ENCODE measurements around the gene RPTN. TPM values are rescaled to one million over a fixed set of nuclear protein-coding genes. Genes with fewer than 3 reads are reported as not detected.
A peak's percentile ranks its signal among the peaks of the same experiment; 100 is the strongest.
"Not testable (repeated sequence)": the region's sequence is repeated elsewhere in the genome, so short reads cannot be mapped to it uniquely, and the experiment has no call there.

Gene RPTN
- total RNA-seq, 2 experiments from 2014 or later, result not detected

DNA sequence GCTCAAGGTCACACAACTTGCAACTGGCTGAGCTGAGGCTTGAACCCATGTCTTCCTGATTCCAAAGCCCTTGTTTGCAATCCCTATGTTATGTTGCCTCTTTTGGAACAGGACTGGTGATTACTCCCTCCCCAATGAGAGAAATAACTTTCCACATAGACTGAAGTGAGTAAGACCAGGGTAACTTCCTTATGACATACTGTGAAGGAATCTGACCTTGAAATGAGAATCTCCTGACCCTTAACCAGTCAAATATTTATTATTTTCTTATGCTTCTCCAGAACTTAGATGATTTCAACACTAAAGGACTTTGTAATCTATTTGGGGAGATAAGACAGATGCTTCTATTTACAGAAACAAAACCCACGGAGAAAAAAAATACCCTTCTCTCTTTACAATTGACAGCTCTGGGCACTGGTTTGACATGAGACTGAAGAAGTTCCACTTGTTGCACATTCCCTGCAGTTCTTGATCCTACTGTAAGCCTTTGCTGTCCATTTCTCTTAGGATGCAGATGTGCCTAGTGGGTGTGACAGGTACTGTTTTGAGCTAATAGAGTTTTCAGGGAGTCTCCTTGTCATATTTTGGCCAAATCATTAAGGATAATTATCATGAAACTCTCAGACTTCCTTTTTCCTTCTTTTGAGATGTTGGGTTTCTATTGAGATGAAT, 3.9 kb upstream of the RPTN start:
- DNase-seq, result no peak
- Mint-ChIP-seq H3K4me3 (no peak overlapping the region), H3K27me3 (ENCODE audit: low read depth) (no peaks in the 10 kb centered on the region), H3K4me1 (ENCODE audit: low read depth) (peaks cover 9% of the 10 kb centered on the region), H3K36me3 (ENCODE audit: low read depth) (no peaks in the 10 kb centered on the region), H3K9me3 (no peaks in the 10 kb centered on the region), H3K27ac (no peak overlapping the region)
- CTCF ChIA-PET, result interaction anchor here (0.9 to 1.9 kb wide), 4 partner anchors 22 to 296 kb away, joined by 3 to 9 read pairs (median 6); no protein-coding TSS in a partner anchor
- intact Hi-C loops (cut with micrococcal nuclease), result no loop called here

DNA sequence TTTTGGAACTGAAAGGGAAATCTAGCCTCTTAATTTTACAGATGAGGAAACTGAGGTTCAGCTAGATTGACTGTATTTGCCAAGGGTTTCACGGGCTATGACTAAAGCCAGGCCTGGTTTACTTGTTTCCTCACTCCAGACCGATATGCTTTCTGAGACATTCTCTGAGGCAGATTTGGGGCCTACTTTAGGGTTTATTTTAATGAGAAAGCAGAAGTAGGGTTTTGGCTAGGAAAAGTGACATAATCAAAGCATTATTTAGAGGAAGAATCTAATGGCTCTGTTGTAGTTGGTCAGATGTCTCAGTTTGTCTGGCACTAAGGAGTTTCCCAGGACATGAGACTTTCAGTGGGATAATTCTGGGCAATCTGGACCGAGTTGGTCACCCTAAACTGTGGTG, 1.5 kb upstream of the RPTN start:
- H3K36me3 Mint-ChIP-seq (ENCODE audit: low read depth), result no peaks in the 10 kb centered on the region
- DNase-seq, result no peak
- CTCF ChIA-PET, result interaction anchor here (1.1 kb wide), 1 partner anchor 24 kb away, joined by 6 read pairs; no protein-coding TSS in a partner anchor

DNA sequence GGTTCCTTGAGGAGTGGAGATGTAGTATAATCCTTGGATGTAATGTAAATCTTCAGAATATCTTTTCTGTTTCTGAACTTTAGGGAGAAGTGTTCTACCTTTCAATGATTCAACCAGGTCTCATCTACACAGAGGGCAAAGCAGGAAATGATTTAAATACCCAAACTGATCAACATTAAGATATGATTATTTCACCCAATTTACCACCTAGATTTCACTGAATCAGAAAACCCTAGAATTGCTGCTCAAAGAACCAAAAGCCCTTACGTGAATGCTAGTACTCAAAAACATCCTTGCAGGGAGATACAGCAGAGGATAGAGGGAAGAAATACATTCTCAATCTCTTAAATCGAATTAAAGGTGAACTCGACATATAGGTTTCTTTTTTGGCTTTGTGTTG, 5.0 kb downstream of the RPTN start:
- CTCF ChIA-PET, result interaction anchor here (0.9 kb wide), 1 partner anchor 305 kb away, joined by 3 read pairs; no protein-coding TSS in a partner anchor
- no peaks in the 10 kb centered on the region for H3K36me3 Mint-ChIP-seq (ENCODE audit: low read depth)
- no peak for DNase-seq
- peaks cover 5% of the 10 kb centered on the region for H3K27me3 Mint-ChIP-seq (ENCODE audit: low read depth)
- H3K4me1 Mint-ChIP-seq (ENCODE audit: low read depth), result no peaks in the 10 kb centered on the region
- no peak overlapping the region for H3K27ac Mint-ChIP-seq
- H3K9me3 Mint-ChIP-seq, result peaks cover 2% of the 10 kb centered on the region
- H3K4me3 Mint-ChIP-seq, result no peak overlapping the region
- intact Hi-C loops (cut with micrococcal nuclease), result no loop called here

More for the DNA sequence above, 1.5 kb upstream of the RPTN start:
- no peak overlapping the region for H3K27ac Mint-ChIP-seq
- no peaks in the 10 kb centered on the region for H3K9me3 Mint-ChIP-seq
- H3K27me3 Mint-ChIP-seq (ENCODE audit: low read depth), result no peaks in the 10 kb centered on the region
- H3K4me3 Mint-ChIP-seq, result no peak overlapping the region
- intact Hi-C loops (cut with micrococcal nuclease), result no loop called here
- peaks cover 2% of the 10 kb centered on the region for H3K4me1 Mint-ChIP-seq (ENCODE audit: low read depth)

DNA sequence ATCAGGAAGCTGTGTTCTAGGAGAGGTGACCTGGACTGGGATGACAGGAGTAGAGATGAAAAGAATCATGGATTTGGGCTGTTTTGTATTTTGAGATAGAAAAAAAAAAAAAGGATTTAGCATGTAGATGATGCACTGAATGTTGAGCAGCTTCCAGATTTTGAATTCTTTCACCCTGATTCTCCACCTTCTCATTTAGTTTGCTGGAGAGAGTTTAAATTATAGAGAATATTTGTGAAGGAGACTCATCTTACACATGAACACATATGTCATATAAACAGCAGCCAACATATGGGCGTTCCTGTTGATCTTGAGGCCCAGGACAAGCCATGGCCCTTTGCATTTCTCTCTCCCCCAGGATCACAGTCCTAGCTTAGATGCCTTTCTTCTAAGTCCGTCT, 7.4 kb downstream of the RPTN start:
- Mint-ChIP-seq H3K36me3 (ENCODE audit: low read depth) (no peaks in the 10 kb centered on the region), H3K4me3 (no peak overlapping the region), H3K9me3 (peaks cover 21% of the 10 kb centered on the region), H3K27ac (no peak overlapping the region), H3K27me3 (ENCODE audit: low read depth) (peaks cover 8% of the 10 kb centered on the region), H3K4me1 (ENCODE audit: low read depth) (no peaks in the 10 kb centered on the region)
- DNase-seq, result no peak
- intact Hi-C loops (cut with micrococcal nuclease), result no loop called here
- CTCF ChIA-PET, result interaction anchor here (0.6 to 1.0 kb wide), 3 partner anchors 11 to 52 kb away, joined by 3 to 7 read pairs (median 3); no protein-coding TSS in a partner anchor

DNA sequence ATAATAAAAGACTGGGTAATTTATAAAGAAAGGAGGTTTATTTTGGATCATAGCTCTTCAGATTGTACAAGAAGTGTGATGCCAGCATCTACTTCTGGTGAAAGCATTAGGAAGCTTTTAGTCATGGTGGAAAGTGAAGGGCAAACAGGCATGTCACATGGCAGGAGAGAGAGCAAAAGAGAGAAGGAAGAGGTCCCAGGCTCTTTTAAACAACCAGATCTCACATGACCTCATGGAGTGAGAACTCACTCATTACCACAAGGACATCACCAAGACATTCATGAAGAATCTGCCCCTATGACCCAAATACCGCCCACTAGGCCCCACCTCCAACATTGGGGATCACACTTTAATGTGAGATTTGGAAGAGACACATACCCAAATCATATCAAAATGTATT, 10.0 kb downstream of the RPTN start:
- intact Hi-C loops (cut with micrococcal nuclease), result no loop called here
- CTCF ChIA-PET, result no interaction called here
- H3K36me3 Mint-ChIP-seq (ENCODE audit: low read depth), result no peaks in the 10 kb centered on the region
- H3K27ac Mint-ChIP-seq, result no peak overlapping the region
- H3K4me1 Mint-ChIP-seq (ENCODE audit: low read depth), result no peaks in the 10 kb centered on the region
- H3K9me3 Mint-ChIP-seq, result peaks cover 29% of the 10 kb centered on the region
- no peak for DNase-seq
- no peak overlapping the region for H3K4me3 Mint-ChIP-seq
- peaks cover 17% of the 10 kb centered on the region for H3K27me3 Mint-ChIP-seq (ENCODE audit: low read depth)

DNA sequence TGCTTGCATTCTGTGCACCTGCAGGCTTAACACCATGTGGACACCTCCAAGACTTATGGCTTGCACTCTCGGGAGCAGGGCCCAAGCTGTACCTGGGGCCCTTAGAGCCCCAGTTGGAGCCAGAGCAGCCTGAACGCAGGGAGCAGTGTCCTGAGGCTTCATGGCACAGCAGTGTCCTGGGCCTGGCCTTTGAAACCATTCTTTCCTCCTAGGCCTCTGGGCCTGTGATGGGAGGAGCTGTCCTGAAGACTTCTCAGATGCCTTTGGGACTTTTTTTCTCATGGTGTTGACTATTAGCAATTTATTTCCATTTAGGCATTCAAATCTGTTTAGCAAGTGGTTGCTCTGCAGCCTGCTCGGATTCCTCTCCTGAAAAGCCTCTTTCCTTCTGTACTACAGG, 11.0 kb downstream of the RPTN start:
- peaks cover 23% of the 10 kb centered on the region for H3K27me3 Mint-ChIP-seq (ENCODE audit: low read depth)
- peaks cover 8% of the 10 kb centered on the region for H3K4me1 Mint-ChIP-seq (ENCODE audit: low read depth)
- no peak overlapping the region for H3K27ac Mint-ChIP-seq
- peaks cover 29% of the 10 kb centered on the region for H3K9me3 Mint-ChIP-seq
- intact Hi-C loops (cut with micrococcal nuclease), result no loop called here
- CTCF ChIA-PET, result no interaction called here
- no peak overlapping the region for H3K4me3 Mint-ChIP-seq
- DNase-seq, result no peak
- no peaks in the 10 kb centered on the region for H3K36me3 Mint-ChIP-seq (ENCODE audit: low read depth)

DNA sequence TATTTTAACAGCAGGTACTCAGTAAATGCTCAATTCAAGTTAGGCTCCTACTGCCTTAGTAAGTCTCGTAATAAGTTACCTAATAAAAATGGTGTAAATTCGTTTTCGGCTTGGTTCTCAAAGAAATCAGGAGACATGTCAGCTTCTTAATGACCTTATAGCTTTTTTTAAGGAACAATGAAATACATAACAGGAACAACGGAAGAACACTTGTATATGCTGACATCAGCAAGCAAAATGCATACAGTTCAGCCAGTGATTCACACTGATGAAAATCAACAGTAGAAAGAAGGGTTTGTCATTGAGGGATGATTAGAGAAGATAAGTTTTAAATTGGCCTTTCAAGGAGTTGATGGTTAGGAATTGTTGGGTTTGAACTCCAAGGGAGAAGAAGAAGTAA, 13.3 kb downstream of the RPTN start:
- no peaks in the 10 kb centered on the region for H3K36me3 Mint-ChIP-seq (ENCODE audit: low read depth)
- H3K4me3 Mint-ChIP-seq, result no peak overlapping the region
- peaks cover 9% of the 10 kb centered on the region for H3K4me1 Mint-ChIP-seq (ENCODE audit: low read depth)
- H3K9me3 Mint-ChIP-seq, result peaks cover 29% of the 10 kb centered on the region
- intact Hi-C loops (cut with micrococcal nuclease), result no loop called here
- CTCF ChIA-PET, result interaction anchor here (1.4 kb wide), 1 partner anchor 93 kb away, joined by 3 read pairs; no protein-coding TSS in a partner anchor
- H3K27me3 Mint-ChIP-seq (ENCODE audit: low read depth), result peaks cover 32% of the 10 kb centered on the region
- no peak for DNase-seq
- H3K27ac Mint-ChIP-seq, result no peak overlapping the region

DNA sequence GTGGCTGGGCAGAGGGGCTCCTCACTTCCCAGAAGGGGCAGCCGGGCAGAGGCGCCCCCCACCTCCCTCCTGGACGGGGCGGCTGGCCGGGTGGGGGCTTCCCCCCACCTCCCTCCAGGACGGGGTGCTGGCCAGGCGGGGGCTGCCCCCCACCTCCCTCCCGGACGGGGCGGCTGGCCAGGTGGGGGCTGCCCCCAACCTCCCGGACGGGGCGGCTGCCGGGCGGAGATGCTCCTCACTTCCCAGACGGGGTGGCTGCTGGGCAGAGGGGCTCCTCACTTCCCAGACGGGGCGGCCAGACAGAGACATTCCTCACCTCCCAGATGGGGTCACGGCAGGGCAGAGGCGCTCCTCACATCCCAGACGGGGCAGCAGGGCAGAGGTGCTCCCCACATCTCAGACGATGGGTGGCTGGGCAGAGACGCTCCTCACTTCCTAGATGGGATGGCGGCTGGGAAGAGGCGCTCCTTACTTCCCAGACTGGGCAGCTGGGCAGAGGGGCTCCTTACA, 14.3 kb downstream of the RPTN start:
- H3K4me1 Mint-ChIP-seq (ENCODE audit: low read depth); H3K36me3 Mint-ChIP-seq (ENCODE audit: low read depth); intact Hi-C loops (cut with micrococcal nuclease); H3K4me3 Mint-ChIP-seq; H3K27ac Mint-ChIP-seq; DNase-seq: not testable (repeated sequence)
- CTCF ChIA-PET, result interaction anchor here (1.4 kb wide), 1 partner anchor 92 kb away, joined by 3 read pairs; no protein-coding TSS in a partner anchor
- peaks cover 29% of the 10 kb centered on the region for H3K9me3 Mint-ChIP-seq
- peaks cover 35% of the 10 kb centered on the region for H3K27me3 Mint-ChIP-seq (ENCODE audit: low read depth)

DNA sequence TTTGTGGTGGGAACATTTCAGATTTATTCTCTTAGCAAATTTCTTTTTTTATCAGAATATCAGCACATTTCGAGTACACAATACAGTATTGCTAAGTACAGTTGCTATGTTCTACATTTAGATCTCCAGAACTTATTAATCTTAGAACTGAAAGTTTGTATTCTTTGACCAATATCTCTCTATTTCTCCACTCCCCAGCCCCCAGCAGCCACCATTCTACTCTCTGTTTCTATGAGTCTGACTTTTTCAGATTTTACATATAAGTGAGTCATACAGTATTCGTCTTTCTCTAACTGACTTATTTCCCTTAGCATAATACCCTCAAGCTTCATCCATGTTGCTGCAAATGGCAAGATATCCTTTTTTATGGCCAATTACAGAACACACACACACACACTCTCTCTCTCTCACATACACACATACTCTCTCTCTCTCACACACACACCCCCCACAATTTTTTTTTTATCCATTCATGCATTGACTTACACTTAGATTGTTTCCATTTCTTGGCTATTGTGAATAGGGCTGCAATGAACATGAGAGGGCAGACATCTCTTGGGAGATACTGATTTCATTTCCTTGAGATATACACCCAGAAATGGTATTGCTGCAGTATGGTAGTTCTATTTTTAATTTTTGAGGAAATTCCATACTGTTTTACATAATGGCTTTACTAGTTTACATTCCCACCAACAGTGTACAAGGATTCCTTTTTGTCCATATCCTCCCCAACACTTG, 15.7 kb downstream of the RPTN start:
- intact Hi-C loops (cut with micrococcal nuclease), result loop anchor here (1.0 kb wide), 1 partner anchor 95 kb away; no protein-coding TSS in a partner anchor
- no peak overlapping the region for H3K27ac Mint-ChIP-seq
- H3K9me3 Mint-ChIP-seq, result peaks cover 20% of the 10 kb centered on the region
- peak; percentile 54 for DNase-seq
- no peaks in the 10 kb centered on the region for H3K36me3 Mint-ChIP-seq (ENCODE audit: low read depth)
- H3K27me3 Mint-ChIP-seq (ENCODE audit: low read depth), result peaks cover 46% of the 10 kb centered on the region
- H3K4me1 Mint-ChIP-seq (ENCODE audit: low read depth), result peaks cover 9% of the 10 kb centered on the region
- H3K4me3 Mint-ChIP-seq, result no peak overlapping the region
- CTCF ChIA-PET, result interaction anchor here (0.9 kb wide), 1 partner anchor 91 kb away, joined by 3 read pairs; no protein-coding TSS in a partner anchor

DNA sequence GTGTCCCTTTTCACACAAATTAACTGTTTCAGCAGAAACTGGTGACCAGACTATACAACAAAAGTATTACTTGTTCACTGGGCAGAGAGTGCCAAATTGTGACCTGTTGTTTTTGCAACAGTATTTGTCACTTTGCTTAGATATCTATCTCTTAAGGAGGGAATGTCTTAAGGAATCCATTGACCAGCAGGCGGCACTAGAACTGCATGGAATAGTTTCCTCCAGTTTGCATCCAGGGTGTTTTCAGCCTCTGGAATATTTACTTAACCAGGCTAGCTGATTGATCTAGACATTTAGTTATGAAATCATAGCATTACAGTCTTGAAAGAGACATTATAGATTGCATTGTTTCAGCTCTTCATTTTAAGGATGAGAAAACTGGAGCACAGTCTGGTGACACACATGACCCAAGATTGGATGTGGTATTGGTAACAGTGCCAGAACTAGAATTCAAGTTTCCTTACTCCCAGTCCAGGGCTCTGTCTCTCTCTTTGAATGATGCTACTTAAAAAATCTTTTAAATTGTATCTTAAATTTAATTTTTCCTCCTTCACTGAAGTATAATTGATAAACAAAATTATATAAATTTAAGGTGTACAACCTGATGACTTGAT, 16.9 kb downstream of the RPTN start:
- Mint-ChIP-seq H3K36me3 (ENCODE audit: low read depth) (no peaks in the 10 kb centered on the region), H3K27me3 (ENCODE audit: low read depth) (peaks cover 50% of the 10 kb centered on the region), H3K27ac (no peak overlapping the region), H3K4me3 (no peak overlapping the region), H3K4me1 (ENCODE audit: low read depth) (peaks cover 9% of the 10 kb centered on the region), H3K9me3 (peaks cover 13% of the 10 kb centered on the region)
- peak; percentile 62 for DNase-seq
- intact Hi-C loops (cut with micrococcal nuclease), result loop anchor here (1.0 kb wide), 4 partner anchors 43 to 316 kb away; no protein-coding TSS in a partner anchor
- CTCF ChIA-PET, result interaction anchor here (0.6 to 2.4 kb wide), 9 partner anchors 8 to 89 kb away, joined by 3 to 9 read pairs (median 4); no protein-coding TSS in a partner anchor

DNA sequence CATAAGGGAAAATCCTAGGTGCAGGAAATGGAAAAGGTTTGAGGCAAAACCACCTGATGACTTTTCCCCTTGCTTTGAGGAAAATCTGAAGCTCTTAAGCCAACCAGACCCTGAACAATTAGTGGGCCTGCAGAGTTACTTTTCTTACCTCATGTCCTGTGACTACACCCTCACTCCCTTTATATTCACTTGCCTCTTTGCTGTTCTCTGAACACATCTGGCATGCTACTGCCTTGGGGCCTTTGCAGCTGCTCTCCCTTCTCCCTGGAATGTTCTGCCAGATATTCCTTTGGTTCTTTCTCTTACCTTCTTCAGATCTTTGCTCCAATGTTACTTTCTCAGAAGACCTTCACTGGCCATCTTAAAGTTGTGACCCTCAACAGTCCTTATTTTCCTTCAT, 21.8 kb downstream of the RPTN start:
- DNase-seq, result no peak
- H3K4me1 Mint-ChIP-seq (ENCODE audit: low read depth), result no peaks in the 10 kb centered on the region
- no peaks in the 10 kb centered on the region for H3K36me3 Mint-ChIP-seq (ENCODE audit: low read depth)
- intact Hi-C loops (cut with micrococcal nuclease), result no loop called here
- H3K27me3 Mint-ChIP-seq (ENCODE audit: low read depth), result peaks cover 38% of the 10 kb centered on the region
- H3K9me3 Mint-ChIP-seq, result peaks cover 4% of the 10 kb centered on the region
- CTCF ChIA-PET, result interaction anchor here (1.2 to 2.2 kb wide), 2 partner anchors 48 to 321 kb away, joined by 3 to 7 read pairs; no protein-coding TSS in a partner anchor
- no peak overlapping the region for H3K27ac Mint-ChIP-seq
- H3K4me3 Mint-ChIP-seq, result no peak overlapping the region

DNA sequence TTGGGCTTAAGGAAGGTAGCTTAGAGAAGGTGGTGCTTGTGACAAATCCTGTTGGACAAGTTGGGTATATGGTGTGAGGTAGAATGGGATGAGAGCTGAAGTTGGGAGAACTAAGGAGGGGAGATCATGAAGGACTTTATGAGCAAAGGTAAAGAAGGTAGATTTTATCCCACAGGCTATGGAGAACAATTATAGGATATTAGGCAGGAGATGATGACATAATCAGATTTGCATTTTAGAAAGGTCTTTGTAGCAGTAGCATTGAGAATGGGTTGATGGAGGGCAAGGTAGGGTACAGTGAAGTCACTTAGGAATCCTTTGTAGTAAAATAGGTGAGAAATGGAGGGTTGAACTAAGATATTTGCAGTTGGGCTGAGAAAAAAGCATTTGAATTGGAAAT, 28.8 kb downstream of the RPTN start:
- Mint-ChIP-seq H3K9me3 (peaks cover 4% of the 10 kb centered on the region), H3K27me3 (ENCODE audit: low read depth) (peaks cover 49% of the 10 kb centered on the region), H3K27ac (no peak overlapping the region), H3K36me3 (ENCODE audit: low read depth) (no peaks in the 10 kb centered on the region), H3K4me3 (no peak overlapping the region), H3K4me1 (ENCODE audit: low read depth) (no peaks in the 10 kb centered on the region)
- no peak for DNase-seq
- CTCF ChIA-PET, result interaction anchor here (1.8 kb wide), 1 partner anchor 77 kb away, joined by 8 read pairs; no protein-coding TSS in a partner anchor
- intact Hi-C loops (cut with micrococcal nuclease), result no loop called here

Data from activated naive CD4-positive, alpha-beta T cell treated with anti-CD3 and anti-CD28 coated beads for 36 hours (primary cell).